Activated CD8-positive, alpha-beta memory T cell treated with anti-CD3 and anti-CD28 coated beads, Interleukin-2, amount 50 U/mL, for 4 hours (primary cell): Measurements from ENCODE around the gene SEMA6A.

ENCODE experiments used
- DNase-seq: peaks from one replicate; pipeline ENCODE4 v3.0.0-alpha.2; 2020

SEMA6A gene

GRCh38 chr5:116574367-116575325 lies at the start of gene SEMA6A:
Gene SEMA6A (minus strand): TSS chr5:116574823. CDS start chr5:116504944, 69,879 bp downstream.
- DNase-seq, result peak; percentile 16

DNA sequence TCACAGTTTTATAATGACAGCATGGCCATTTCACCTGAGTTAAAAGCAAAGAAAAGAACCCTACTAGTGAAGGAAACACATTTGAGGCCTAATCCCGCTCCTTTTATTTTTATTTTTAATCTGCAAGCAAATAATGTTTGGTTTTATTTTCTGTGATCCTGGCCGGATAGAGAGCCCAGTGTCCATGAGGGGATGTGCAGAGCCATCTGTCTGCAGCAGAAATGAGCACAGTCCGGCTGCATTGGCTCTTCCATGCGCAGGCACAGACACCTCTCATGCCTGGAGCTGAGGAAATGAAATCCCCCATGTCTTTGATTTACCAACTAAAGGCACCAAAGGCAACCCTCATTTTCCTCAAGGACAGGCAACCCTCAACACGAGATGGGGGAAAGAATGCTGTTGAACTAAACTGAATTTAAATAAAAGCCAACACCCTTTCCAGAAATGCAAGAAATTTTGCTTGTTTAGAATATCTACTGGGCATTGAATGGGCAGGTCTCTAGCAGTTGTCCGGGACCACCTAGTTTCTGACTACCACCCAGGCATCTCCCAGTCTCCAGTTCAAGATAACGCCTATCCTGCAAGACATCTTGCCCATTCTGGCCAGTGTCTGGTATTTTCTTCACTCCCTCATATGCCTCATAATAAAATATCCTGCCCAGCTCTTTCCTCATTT lies 47.9 kb upstream of the SEMA6A start:
- no peak for DNase-seq

DNA sequence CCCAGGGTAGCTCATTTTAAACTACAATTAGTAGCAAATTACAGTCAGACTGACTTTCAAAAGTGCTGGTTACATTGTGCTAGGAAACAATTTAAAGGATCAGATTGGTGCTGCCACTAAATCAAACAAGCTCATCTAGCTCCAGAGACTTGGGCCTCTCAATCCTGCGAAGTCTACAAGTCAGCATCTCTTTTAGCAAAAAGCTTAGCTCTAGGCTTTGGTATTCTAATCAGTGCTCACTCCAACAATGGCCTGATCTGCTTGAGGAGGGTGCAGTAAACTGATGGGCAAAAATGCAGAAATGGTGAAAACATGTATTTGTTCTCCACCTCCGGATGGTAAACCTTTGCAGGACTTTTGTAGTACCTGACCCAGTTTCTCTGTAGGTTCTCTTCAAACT lies 47.0 kb upstream of the SEMA6A start:
- no peak for DNase-seq

GRCh38 chr5:116616876-116617275 lies 42.3 kb upstream of the SEMA6A start:
- DNase-seq, result no peak

DNA sequence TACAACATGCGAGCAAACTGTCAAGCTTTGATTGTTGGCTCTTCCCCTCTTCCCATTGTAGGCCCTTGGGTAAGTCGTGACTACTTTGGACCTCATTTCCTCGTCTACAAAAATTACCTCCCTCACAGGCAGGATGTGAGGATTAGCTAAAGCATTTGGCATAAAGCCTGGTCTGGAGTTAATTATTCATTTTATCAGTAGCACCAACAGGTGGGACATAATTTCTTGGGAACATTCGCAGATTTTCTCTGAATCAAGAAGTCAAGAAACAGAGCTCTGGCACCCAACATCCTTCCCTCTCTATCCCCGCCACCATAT lies 39.9 kb upstream of the SEMA6A start:
- no peak for DNase-seq

GRCh38 chr5:116613445-116613844 lies 38.8 kb upstream of the SEMA6A start:
- DNase-seq, result no peak

- no peak for DNase-seq
Observed at GRCh38 chr5:116612431-116612830, 37.8 kb upstream of the SEMA6A start.

- no peak for DNase-seq
Observed at GRCh38 chr5:116605310-116606070, 30.9 kb upstream of the SEMA6A start.

- no peak for DNase-seq
Observed at GRCh38 chr5:116604805-116605204, 30.2 kb upstream of the SEMA6A start.

GRCh38 chr5:116600876-116601275 lies 26.3 kb upstream of the SEMA6A start:
- no peak for DNase-seq

DNA sequence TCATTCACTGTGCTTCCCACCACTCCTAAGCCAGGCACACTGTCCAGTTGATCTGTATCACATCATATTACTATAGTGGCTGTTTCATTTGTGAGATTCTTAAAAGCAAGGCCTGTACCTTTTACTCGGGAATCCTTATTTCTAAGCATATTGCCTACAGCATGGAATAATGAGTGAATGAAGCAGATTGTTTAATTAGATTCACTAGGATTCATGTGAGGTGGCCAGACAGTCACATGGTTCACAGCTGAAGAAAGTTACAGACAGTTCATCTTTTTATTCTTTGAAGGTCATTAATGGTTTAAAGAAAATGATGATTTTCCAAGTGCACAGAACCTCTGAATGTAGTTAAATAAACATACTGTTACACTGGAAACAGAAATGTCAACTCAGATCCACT lies 24.3 kb upstream of the SEMA6A start:
- DNase-seq, result no peak

- DNase-seq, result no peak
Observed at GRCh38 chr5:116595498-116595897, 20.9 kb upstream of the SEMA6A start.

DNA sequence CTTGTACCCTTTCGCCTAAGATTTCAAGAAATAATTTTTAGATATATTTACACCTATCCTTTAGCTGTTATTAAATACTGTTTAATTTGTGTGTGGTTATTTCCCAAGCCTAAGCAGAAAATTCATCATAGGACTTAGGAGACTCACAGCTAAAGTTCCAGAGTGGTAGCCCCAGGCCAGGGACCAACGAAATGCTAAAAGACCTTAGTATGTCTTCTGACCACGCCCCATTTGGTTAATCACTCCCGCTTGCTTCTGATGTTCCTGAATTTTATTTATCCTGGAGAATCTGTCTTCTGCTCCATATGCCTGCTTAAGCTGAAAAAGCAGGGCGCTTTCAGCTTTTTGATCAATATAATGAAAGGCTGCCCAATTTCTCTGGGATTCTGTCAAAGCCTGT lies 18.7 kb upstream of the SEMA6A start:
- no peak for DNase-seq

GRCh38 chr5:116585227-116585626 lies 10.6 kb upstream of the SEMA6A start:
- DNase-seq, result no peak

- no peak for DNase-seq
Observed at GRCh38 chr5:116583862-116584222, 9.2 kb upstream of the SEMA6A start.

GRCh38 chr5:116583085-116583861 lies 8.7 kb upstream of the SEMA6A start:
- no peak for DNase-seq

DNA sequence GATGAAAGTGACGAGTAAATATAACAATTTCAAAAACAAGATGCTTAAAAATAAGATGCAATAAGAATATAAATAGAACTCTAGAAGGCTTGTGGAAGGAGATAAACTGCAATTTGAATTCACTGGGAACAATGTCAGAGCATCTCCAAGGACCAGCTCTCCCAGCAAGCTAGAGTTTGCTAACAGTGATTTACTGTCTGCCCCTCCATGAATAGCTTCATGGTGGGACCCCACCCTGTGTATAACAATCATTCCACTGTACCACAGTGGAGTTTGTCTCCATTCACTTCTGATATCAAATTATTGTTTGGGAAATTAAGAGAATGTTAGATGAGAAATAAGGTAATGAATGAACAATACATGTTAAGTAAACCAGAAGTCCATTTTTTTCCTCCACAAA lies 7.3 kb upstream of the SEMA6A start:
- no peak for DNase-seq

GRCh38 chr5:116579144-116579543 lies 4.5 kb upstream of the SEMA6A start:
- no peak for DNase-seq

GRCh38 chr5:116578676-116579075 lies 4.1 kb upstream of the SEMA6A start:
- no peak for DNase-seq

GRCh38 chr5:116577064-116577788 lies 2.6 kb upstream of the SEMA6A start:
- no peak for DNase-seq

- peak; percentile 14 for DNase-seq
Observed at GRCh38 chr5:116576053-116576713, 1.6 kb upstream of the SEMA6A start.
